Measurements from ENCODE around the gene IL18.
"Not testable (repeated sequence)": the region's sequence is repeated elsewhere in the genome, so short reads cannot be mapped to it uniquely, and the experiment has no call there.

IL18 gene

GRCh38 chr11:112162761-112163546 is 940 bp downstream of the IL18 start:
- TF ChIP-seq CTCF (IDR thresholded peaks at IDR 0.05; ENCODE audit: low read depth, low read length) = no peak
- H3K4me3 ChIP-seq (ENCODE audit: low read depth, low read length) = no peak overlapping the region
- in situ Hi-C loops (cut with HindIII; ENCODE audit: low sequenced_read_pairs) = no loop called here
- DNase-seq (ENCODE audit: low read depth, low spot score) = peak; percentile 60

- H3K4me3 ChIP-seq (ENCODE audit: low read depth, low read length); in situ Hi-C loops (cut with HindIII; ENCODE audit: low sequenced_read_pairs): not testable (repeated sequence)
Observed at GRCh38 chr11:112162200-112162599, 1.7 kb downstream of the IL18 start.

GRCh38 chr11:112161012-112161411 is 2.9 kb downstream of the IL18 start:
- in situ Hi-C loops (cut with HindIII; ENCODE audit: low sequenced_read_pairs) = no loop called here
- no peak for DNase-seq (ENCODE audit: low read depth, low spot score)
- no peak for TF ChIP-seq CTCF (IDR thresholded peaks at IDR 0.05; ENCODE audit: low read depth, low read length)
- H3K4me3 ChIP-seq (ENCODE audit: low read depth, low read length) = no peak overlapping the region

More at GRCh38 chr11:112162200-112162599, 1.7 kb downstream of the IL18 start:
- not testable (repeated sequence) for DNase-seq (ENCODE audit: low read depth, low spot score)

- in situ Hi-C loops (cut with HindIII; ENCODE audit: low sequenced_read_pairs) = no loop called here
- DNase-seq (ENCODE audit: low read depth, low spot score) = no peak
- TF ChIP-seq CTCF (IDR thresholded peaks at IDR 0.05; ENCODE audit: low read depth, low read length) = no peak
- no peak overlapping the region for H3K4me3 ChIP-seq (ENCODE audit: low read depth, low read length)
Observed at GRCh38 chr11:112160091-112160848, 3.6 kb downstream of the IL18 start.

DNA sequence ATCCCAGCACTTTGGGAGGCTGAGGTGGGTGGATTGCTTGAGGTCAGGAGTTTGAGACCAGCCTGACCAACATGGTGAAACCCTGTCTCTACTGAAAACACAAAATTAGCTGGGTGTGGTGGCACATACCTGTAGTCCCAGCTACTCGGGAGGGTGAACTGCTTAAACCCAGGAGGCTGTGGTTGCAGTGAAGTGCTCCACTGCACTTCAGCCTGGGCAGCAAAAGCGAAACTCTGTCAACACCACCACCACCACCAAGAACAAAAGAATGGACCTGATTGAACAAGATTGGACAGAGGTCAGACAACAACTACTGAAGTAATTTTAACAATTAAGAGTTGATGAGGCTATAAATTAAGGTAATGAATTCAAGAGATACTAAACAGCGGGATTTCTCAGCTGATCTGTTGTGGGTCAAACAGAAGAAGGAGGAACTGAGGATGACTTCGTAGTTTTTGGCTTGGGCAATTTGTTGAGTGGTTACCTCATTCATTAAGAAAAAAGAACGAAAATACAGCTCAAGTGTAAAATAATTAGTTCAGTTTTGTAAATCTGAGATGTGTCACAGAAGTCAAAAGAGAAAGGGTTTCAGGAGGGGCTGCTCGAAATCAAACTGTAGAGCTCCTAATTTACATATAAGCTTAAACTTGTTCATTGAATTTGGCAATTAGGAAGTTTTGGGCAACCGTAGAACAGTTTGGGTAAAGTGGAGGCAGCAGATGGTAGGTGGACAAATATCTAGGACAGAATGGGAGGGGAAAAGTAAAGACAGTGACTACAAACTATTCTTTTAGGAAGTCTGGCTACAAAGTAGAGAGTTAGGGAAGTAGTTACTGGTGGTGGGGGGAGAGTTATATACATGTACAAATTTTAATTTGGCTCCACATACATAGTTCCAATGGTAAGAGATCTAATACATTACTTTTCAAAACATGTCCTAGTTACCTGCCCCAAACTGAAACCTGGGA is 4.5 kb downstream of the IL18 start:
- TF ChIP-seq CTCF (IDR thresholded peaks at IDR 0.05; ENCODE audit: low read depth, low read length) = no peak
- in situ Hi-C loops (cut with HindIII; ENCODE audit: low sequenced_read_pairs) = no loop called here
- H3K4me3 ChIP-seq (ENCODE audit: low read depth, low read length) = no peak overlapping the region
- DNase-seq (ENCODE audit: low read depth, low spot score) = no peak

- no peak for TF ChIP-seq CTCF (IDR thresholded peaks at IDR 0.05; ENCODE audit: low read depth, low read length)
- H3K4me3 ChIP-seq (ENCODE audit: low read depth, low read length) = no peak overlapping the region
- peak; percentile 99 for DNase-seq (ENCODE audit: low read depth, low spot score)
- in situ Hi-C loops (cut with HindIII; ENCODE audit: low sequenced_read_pairs) = no loop called here
Observed at GRCh38 chr11:112156956-112157766, 6.7 kb downstream of the IL18 start.

Data from astrocyte of the spinal cord (primary cell).